Stimulated activated CD4-positive, alpha-beta T cell treated with anti-CD3 and anti-CD28 coated beads, Interleukin-1b, Interleukin-23, amount 100 ng/mL, for 24 hours (primary cell): ENCODE measurements around the gene EPS8L1.
"Not testable (repeated sequence)": the region's sequence is repeated elsewhere in the genome, so short reads cannot be mapped to it uniquely, and the experiment has no call there.

Source experiments
- DNase-seq, 4 experiments: peaks; one replicate each; pipeline ENCODE4 v3.0.0-alpha.2; 2020; ENCODE audit warnings: low read depth in 4 of 4, low spot score in 1 of 4

The EPS8L1 gene

GRCh38 chr19:55050749-55051532 lies 24.7 kb upstream of the EPS8L1 start:
- DNase-seq, result no peak

GRCh38 chr19:55053735-55054134 lies 21.9 kb upstream of the EPS8L1 start:
- no peak for DNase-seq

DNA sequence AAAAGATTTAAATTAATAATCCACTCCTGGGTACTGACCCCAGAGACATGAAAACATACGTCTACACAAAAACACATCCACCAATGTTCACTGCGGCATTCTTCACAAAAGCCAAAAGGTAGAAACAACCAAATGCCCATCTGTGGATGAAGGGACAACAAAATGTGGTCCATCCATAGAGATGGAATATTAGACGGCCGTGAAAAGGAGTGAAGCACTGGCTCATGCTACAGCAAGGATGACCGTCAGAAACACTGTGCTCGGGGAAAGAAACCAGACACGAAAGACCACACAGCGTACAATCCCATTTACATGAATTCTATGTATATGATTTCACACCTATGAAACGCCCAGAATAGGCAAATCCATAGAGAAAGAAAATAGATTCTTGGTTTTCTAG lies 18.8 kb upstream of the EPS8L1 start:
- no peak for DNase-seq

GRCh38 chr19:55058781-55059610 lies 16.7 kb upstream of the EPS8L1 start:
- DNase-seq, result no peak

DNA sequence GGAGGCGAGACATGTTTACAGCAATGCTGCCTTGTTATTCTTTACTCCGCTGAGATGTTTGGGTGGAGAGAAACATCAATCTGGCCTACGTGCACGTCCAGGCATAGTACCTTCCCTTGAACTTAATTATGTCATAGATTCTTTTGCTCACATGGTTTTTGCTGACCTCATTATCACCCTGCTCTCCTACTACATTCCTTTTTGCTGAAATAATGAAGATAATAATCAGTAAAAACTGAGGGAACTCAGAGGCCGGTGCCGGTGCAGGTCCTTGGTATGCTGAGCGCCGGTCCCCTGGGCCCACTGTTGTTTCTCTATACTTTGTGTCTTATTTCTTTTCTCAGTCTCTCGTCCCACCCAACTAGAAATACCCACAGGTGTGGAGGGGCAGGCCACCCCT lies 15.4 kb upstream of the EPS8L1 start:
- not testable (repeated sequence) for DNase-seq

DNA sequence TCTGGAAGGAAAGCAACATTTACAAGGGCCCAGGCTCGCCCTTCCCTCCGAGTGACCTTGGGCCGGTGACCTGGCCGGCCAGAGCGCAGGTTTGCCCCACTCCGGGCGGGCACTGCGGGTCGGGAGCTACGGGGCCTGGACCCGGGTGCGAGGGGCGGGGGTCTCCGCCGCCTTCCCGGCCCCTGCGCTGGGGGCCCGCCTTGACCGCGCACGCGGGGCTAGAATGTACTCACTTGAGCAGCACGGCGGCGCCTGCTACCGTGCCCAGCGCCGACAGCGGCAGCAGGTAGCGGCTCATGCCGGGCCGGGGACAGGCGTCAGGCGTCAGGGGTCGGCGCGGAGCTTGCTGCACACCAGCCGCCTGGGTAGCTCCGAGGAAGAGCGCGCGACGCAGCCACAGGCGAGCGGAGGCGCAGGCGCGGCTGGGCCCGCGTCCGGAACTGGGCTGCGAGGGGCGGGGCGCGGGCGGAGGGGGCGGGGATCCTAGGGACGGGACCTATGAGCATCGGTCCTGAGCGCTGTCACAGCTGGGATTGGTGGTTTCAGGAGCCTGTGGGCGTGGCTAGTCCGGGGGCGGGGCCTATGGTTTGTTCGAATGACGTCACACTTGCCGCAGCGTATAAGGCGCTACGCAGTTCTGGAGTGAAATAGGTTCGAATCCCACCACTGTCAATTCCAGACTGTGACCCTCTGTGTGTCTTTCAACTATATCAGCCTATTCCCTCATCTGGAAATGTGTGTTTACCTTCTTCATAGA lies 12.8 kb upstream of the EPS8L1 start, which contains the start of gene RDH13:
Gene RDH13, minus strand, starts transcription at position 414 of the 757 bp plus-strand sequence. Its CDS starts 116 bp downstream, at position 298.
- DNase-seq, result peak; percentile 98 to 100 (median 99)

GRCh38 chr19:55063492-55063843 lies 12.2 kb upstream of the EPS8L1 start:
- no peak for DNase-seq

- not testable (repeated sequence) for DNase-seq
These were observed 10.2 kb upstream of the EPS8L1 start for GRCh38 chr19:55065516-55065915.

DNA sequence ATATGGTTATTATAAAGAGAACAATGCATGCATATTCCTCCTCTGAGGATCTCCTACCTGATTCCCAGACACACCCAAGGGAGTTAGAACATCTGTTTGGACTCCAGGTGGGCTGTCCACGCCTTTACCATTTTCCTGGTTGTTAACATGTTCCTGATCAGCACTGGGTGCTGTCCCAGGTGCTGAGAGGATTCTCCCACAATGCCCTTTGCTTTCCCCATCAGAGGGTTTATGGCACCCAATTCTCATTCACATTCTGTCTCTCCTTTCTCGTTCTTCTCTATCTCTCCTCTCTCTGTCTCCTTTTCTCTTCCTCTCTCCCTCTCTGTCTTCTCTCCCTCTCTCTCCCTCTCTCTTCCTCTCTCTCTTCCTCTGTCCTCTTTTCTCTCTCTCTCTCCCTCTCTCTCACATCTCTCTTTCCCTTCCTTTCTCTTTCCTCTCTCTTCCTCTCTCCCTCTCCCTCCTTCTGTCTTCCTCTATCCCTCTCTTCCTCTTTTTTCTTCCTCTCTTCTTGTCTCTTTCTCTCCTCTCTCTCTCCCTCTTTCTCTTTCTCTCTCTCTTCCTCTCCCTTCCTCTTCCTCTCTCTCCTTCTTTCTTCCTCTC lies 9.5 kb upstream of the EPS8L1 start:
- no peak for DNase-seq

- no peak for DNase-seq
These were observed 7.8 kb upstream of the EPS8L1 start for GRCh38 chr19:55067869-55068268.

GRCh38 chr19:55068950-55069864 lies 6.5 kb upstream of the EPS8L1 start:
- no peak for DNase-seq

DNA sequence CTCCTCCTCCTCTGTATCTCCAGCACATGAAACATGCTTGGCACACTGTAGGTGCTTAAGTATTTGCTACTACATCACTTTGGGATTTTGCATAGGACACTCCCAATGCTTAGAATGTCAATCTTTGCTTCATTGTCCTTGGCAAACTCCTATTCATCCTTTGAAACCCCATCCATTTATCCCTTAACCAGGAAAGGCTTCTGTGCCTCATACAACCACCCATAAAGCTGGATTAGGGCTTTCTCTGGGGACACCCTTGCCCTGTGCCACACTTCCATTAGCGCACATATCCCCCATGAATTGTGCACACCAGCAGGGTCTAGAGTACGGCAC lies 5.8 kb upstream of the EPS8L1 start:
- no peak for DNase-seq

DNA sequence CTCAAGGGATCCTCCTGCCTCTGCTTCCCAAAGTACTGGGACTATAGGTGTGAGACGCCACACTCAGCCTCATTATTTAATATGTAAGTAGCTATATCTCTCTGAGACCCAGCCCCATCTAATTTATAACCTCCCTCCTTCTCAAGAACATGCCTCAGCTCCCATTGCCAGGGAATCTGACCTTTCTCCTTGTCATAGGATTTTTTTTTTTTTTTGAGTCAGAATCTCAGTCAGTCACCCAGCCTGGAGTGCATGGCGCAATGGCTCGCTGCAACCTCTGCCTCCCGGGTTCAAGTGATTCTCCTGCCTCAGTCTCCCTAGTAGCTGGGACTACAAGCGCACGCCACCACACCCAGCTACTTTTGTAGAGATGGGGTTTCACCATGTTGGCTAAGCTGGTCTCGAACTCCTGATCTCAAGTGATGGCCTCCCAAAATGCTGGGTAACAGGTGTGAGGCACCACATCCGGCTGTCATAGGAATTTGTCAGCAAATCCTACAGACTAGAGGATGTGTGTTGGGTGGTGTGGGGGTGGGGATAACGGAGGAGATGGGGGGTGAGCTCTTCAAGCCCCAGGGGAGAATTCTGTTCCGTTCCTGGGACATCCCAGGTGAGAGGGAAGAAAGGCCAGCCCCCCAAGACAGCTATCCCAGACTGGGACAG lies 5.1 kb upstream of the EPS8L1 start:
- no peak for DNase-seq

DNA sequence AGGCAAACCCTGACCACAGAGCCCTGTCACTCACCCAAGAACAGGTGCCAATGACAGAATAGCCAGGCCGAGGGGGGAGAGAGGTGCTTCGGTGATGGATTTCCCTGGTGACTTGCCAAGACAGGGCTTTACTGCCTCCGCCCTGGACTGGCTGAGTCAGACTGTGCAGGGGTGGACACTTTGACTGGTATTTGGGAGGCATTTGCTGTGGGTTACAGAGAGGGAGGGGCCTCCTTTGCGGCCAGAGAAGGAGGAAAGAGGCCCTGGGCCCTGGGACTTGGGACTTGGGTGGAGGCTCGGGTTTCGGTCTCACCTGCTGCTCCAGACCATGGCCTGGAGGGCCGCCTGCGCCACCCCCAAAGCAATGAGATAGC lies 4.6 kb upstream of the EPS8L1 start:
- DNase-seq, result no peak

DNA sequence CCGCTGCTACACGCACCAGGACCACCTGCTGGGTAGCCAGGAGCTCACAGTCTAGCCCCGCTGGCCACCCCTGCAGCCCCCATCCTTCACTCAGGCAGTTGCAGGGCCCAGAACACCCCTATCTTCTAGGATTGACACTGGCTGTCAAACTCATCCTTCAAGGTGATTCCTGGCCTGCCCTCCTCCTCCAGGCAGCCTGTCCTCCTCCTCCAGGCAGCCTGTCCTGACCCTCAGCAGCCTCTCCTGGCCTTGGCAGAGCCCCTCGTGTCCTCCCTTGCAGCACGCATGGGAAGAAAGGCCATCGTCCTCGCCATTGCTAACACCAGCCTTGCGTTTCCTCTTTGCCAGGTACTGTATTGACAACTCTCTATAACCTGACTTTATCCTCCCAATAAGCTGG lies 3.8 kb upstream of the EPS8L1 start:
- no peak for DNase-seq

DNA sequence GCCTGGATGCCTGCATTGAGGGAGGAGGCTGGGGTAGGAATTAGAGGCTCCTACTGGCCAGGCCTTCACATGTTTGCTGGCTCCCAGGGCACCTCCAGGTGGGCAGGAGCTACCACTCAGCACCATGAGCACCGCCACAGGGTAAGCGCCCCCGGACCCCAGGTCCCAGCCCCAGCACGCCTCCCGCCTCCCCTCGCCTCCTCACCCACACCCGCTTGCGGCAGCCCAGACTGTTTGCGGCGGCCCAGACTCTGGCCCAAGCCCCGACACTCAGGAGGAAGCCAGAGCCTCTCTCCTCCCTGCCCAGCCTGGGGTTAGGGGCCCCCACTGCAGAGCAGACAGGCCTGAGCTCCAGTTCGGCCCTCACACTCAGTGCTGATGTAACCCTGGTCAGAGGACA lies 652 bp downstream of the EPS8L1 start:
- DNase-seq, result no peak

- no peak for DNase-seq
These were observed 1.4 kb downstream of the EPS8L1 start for GRCh38 chr19:55077106-55077505.

- no peak for DNase-seq
These were observed 3.3 kb downstream of the EPS8L1 start for GRCh38 chr19:55078996-55079395.

- no peak for DNase-seq
These were observed 3.9 kb downstream of the EPS8L1 start for GRCh38 chr19:55079400-55080038.
